ENCODE measurements around the gene SLC22A23. TPM values are rescaled to one million over a fixed set of nuclear protein-coding genes. Genes with fewer than 3 reads are reported as not detected.

Gene SLC22A23
- total and polyA plus RNA-seq, 2 of the 4 experiments (the other 2 are of a cell fraction): 0.72 to 1.6 TPM

GRCh38 chr6:3297909-3298308 lies 158.9 kb downstream of the SLC22A23 start:
- no peak overlapping the region for H3K4me2 ChIP-seq (ENCODE audit: low read depth, low read length)
- no peak overlapping the region for H3K14ac ChIP-seq (replicated peaks; ENCODE audit: low read depth, low read length)
- no peak overlapping the region for H2BK120ac ChIP-seq (ENCODE audit: low read depth, low read length)
- H3K18ac ChIP-seq (ENCODE audit: low read depth, low read length): no peak overlapping the region
- H3K79me1 ChIP-seq (ENCODE audit: low read depth in 1 of 2, low read length in 2 of 2): no peaks in the 10 kb centered on the region
- ATAC-seq (ENCODE audit: low read depth) (no peak), DNase-seq (no peak)
- H2BK20ac ChIP-seq (ENCODE audit: low read depth, low read length): no peak overlapping the region
- H3K23ac ChIP-seq (ENCODE audit: low read depth, low read length): no peak overlapping the region
- H3K4me1 ChIP-seq (ENCODE audit: control insufficient read depth, insufficient read depth, low read length): no peaks in the 10 kb centered on the region
- no peak overlapping the region for H2AK9ac ChIP-seq (replicated peaks; ENCODE audit: low read depth, low read length, poor library complexity)
- H3K9me1 ChIP-seq (ENCODE audit: insufficient read depth, low read length): no peaks in the 10 kb centered on the region
- dilution Hi-C loops (cut with HindIII; ENCODE audit: low sequenced_read_pairs, unreplicated experiment): no loop called here
- H3K9me3 ChIP-seq (ENCODE audit: control insufficient read depth, insufficient read depth, low read length): peaks cover 3% of the 10 kb centered on the region
- no peak overlapping the region for H4K5ac ChIP-seq (ENCODE audit: low read depth, low read length)
- no peak overlapping the region for H4K8ac ChIP-seq (ENCODE audit: low read depth in 2 of 2, low read length in 2 of 2)
- 100% methylated on average over 2 of the region's 11 CpGs; no CpG with 5 or more reads in 1 of the 2 experiments for WGBS, 2 experiments (ENCODE audit: extremely low coverage in 2 of 2, insufficient read length in 1 of 2)
- H3K36me3 ChIP-seq (ENCODE audit: control insufficient read depth, insufficient read depth, low read length): no peaks in the 10 kb centered on the region
- no TSS peak for BruUV-seq (replicated peaks)
- H3K27me3 ChIP-seq (ENCODE audit: control insufficient read depth, insufficient read depth, low read length): peaks cover 18% of the 10 kb centered on the region
- POLR2A ChIA-PET (ENCODE audit: unreplicated experiment): no interaction called here
- no peaks in the 10 kb centered on the region for H4K20me1 ChIP-seq (ENCODE audit: insufficient read depth, low read length)
- TF ChIP-seq SMC3 (IDR thresholded peaks at IDR 0.05; ENCODE audit: low read depth, low read length) (no peak), ELK1 (IDR thresholded peaks at IDR 0.05; ENCODE audit: borderline replicate concordance, low read depth, low read length) (no peak), CHD1 (IDR thresholded peaks at IDR 0.05; ENCODE audit: low read depth, low read length) (no peak)
- H2BK15ac ChIP-seq (ENCODE audit: low read depth, low read length): no peak overlapping the region
- in situ Hi-C loops (cut with MboI; ENCODE audit: low sequenced_read_pairs): no loop called here
- H2AFZ ChIP-seq (replicated peaks; ENCODE audit: low read length, poor library complexity): no peak overlapping the region
- CTCF ChIA-PET: no interaction called here
- no peak overlapping the region for H3K4ac ChIP-seq (ENCODE audit: low read depth, low read length)
- no peak overlapping the region for H4K91ac ChIP-seq (ENCODE audit: insufficient read depth, low read depth, low read length)
- H3K56ac ChIP-seq (ENCODE audit: extremely low read depth, insufficient read depth, low read length): no peak overlapping the region
- H3K27ac ChIP-seq (ENCODE audit: insufficient read depth, low read length): no peak overlapping the region
- H2AK5ac ChIP-seq (ENCODE audit: low read depth, low read length): no peak overlapping the region
- intact Hi-C loops (cut with micrococcal nuclease): no loop called here
- H2BK5ac ChIP-seq (ENCODE audit: low read depth, low read length, poor library complexity, severe bottlenecking): no peak overlapping the region
- H3K4me3 ChIP-seq (ENCODE audit: insufficient read depth, low read depth, low read length): no peak overlapping the region
- no peak overlapping the region for H3K9ac ChIP-seq (ENCODE audit: low read depth, low read length)
